ENCODE measurements around the gene PROM1. TPM values are rescaled to one million over a fixed set of nuclear protein-coding genes. Genes with fewer than 3 reads are reported as not detected.

Gene PROM1
- total RNA-seq, 1 donor from 2014 or later = 55.9 TPM

GRCh38 chr4:16035843-16036242 is 48.0 kb downstream of the PROM1 start:
- Histone ChIP-seq H3K36me3 (no peaks in the 10 kb centered on the region), H2AFZ (replicated peaks) (no peak overlapping the region), H3K4me1 (peaks cover 21% of the 10 kb centered on the region), H3K9ac (no peak overlapping the region), H3K27ac (no peak overlapping the region), H3K79me2 (ENCODE audit: low read depth) (peaks cover 10% of the 10 kb centered on the region), H3K4me3 (no peak overlapping the region), H3K9me3 (ENCODE audit: low read depth) (no peaks in the 10 kb centered on the region), H3K27me3 (no peaks in the 10 kb centered on the region), H4K20me1 (ENCODE audit: low read depth) (no peaks in the 10 kb centered on the region), H3K4me2 (no peak overlapping the region), H3F3A (ENCODE audit: low read depth) (peaks cover 22% of the 10 kb centered on the region)
- Mint-ChIP-seq H3K36me3 (peaks cover 23% of the 10 kb centered on the region), H3K4me3 (no peak overlapping the region), H3K4me1 (peaks cover 5% of the 10 kb centered on the region), H3K27me3 (ENCODE audit: insufficient read depth, low read depth) (no peaks in the 10 kb centered on the region), H3K9me3 (no peaks in the 10 kb centered on the region), H3K27ac (no peak overlapping the region)
- TF ChIP-seq EZH2phosphoT487 (IDR thresholded peaks at IDR 0.05) (no peak), EZH2 (IDR thresholded peaks at IDR 0.05) (no peak), CTCF (IDR thresholded peaks at IDR 0.05) (no peak)
- no peak for DNase-seq (ENCODE audit: low spot score)

GRCh38 chr4:16034010-16034748 is 49.6 kb downstream of the PROM1 start:
- TF ChIP-seq EZH2phosphoT487 (IDR thresholded peaks at IDR 0.05) (no peak), CTCF (IDR thresholded peaks at IDR 0.05) (no peak), EZH2 (IDR thresholded peaks at IDR 0.05) (no peak)
- Histone ChIP-seq H3K27ac (no peak overlapping the region), H3K36me3 (no peaks in the 10 kb centered on the region), H3K4me3 (no peak overlapping the region), H3K9ac (no peak overlapping the region), H2AFZ (replicated peaks) (no peak overlapping the region), H3K4me2 (no peak overlapping the region), H3K9me3 (ENCODE audit: low read depth) (no peaks in the 10 kb centered on the region), H4K20me1 (ENCODE audit: low read depth) (no peaks in the 10 kb centered on the region), H3K79me2 (ENCODE audit: low read depth) (peaks cover 3% of the 10 kb centered on the region), H3K27me3 (no peaks in the 10 kb centered on the region), H3K4me1 (peaks cover 31% of the 10 kb centered on the region), H3F3A (ENCODE audit: low read depth) (peaks cover 22% of the 10 kb centered on the region)
- Mint-ChIP-seq H3K9me3 (no peaks in the 10 kb centered on the region), H3K4me3 (no peak overlapping the region), H3K4me1 (peaks cover 12% of the 10 kb centered on the region), H3K27me3 (ENCODE audit: insufficient read depth, low read depth) (no peaks in the 10 kb centered on the region), H3K36me3 (peaks cover 18% of the 10 kb centered on the region), H3K27ac (no peak overlapping the region)
- DNase-seq (ENCODE audit: low spot score) = no peak

GRCh38 chr4:16032396-16032770 is 51.4 kb downstream of the PROM1 start:
- TF ChIP-seq CTCF (IDR thresholded peaks at IDR 0.05) (no peak), EZH2phosphoT487 (IDR thresholded peaks at IDR 0.05) (no peak), EZH2 (IDR thresholded peaks at IDR 0.05) (no peak)
- no peak for DNase-seq (ENCODE audit: low spot score)
- peaks cover 12% of the 10 kb centered on the region for H3K36me3 Mint-ChIP-seq
- Histone ChIP-seq H3K79me2 (ENCODE audit: low read depth) (no peaks in the 10 kb centered on the region), H3K4me3 (no peak overlapping the region), H2AFZ (replicated peaks) (no peak overlapping the region), H3K9me3 (ENCODE audit: low read depth) (no peaks in the 10 kb centered on the region), H3K27ac (peak overlapping the region; percentile 71), H3K9ac (no peak overlapping the region), H3K4me2 (peak overlapping the region; percentile 15), H3K4me1 (peaks cover 33% of the 10 kb centered on the region), H3F3A (ENCODE audit: low read depth) (peaks cover 16% of the 10 kb centered on the region), H3K27me3 (no peaks in the 10 kb centered on the region), H4K20me1 (ENCODE audit: low read depth) (no peaks in the 10 kb centered on the region), H3K36me3 (no peaks in the 10 kb centered on the region)
- no peaks in the 10 kb centered on the region for H3K9me3 Mint-ChIP-seq
- no peak overlapping the region for H3K27ac Mint-ChIP-seq
- no peaks in the 10 kb centered on the region for H3K27me3 Mint-ChIP-seq (ENCODE audit: insufficient read depth, low read depth)
- H3K4me3 Mint-ChIP-seq = no peak overlapping the region
- peaks cover 16% of the 10 kb centered on the region for H3K4me1 Mint-ChIP-seq

Data from neural progenitor cell (in vitro differentiated cells).